WTC11 (cell line): ENCODE measurements around the gene CFAP91. TPM values are rescaled to one million over a fixed set of nuclear protein-coding genes. Genes with fewer than 3 reads are reported as not detected.

Source experiments
- ATAC-seq: fragments of 200-7000 bp; cut with Tn5 transposase; 2 replicates; pipeline ENCODE4 v1.10.0; 2021; ENCODE audit warnings: mild to moderate bottlenecking, moderate library complexity
- CTCF ChIA-PET: fragments of 300-600 bp; sonication (Branson Sonifier 250); formaldehyde crosslinking; loops from one replicate; lab custom pipeline; 2021; ENCODE audit warnings: antibody characterized with exemption; lab: Charles Lee
- POLR2A ChIA-PET: fragments of 350-600 bp; sonication (Branson Sonifier 250); formaldehyde crosslinking; loops from one replicate; lab custom pipeline; 2021; ENCODE audit warnings: antibody characterized with exemption; lab: Charles Lee
- DNase-seq: peaks from one replicate; pipeline ENCODE4 v3.0.0; 2021; ENCODE audit warnings: low spot score
- H3K27ac Mint-ChIP-seq: 2 replicates; pipeline ENCODE4 v1.8.0; 2021; ENCODE audit warnings: mixed read lengths
- H3K27me3 Mint-ChIP-seq: 2 replicates; pipeline ENCODE4 v1.8.0; 2021; ENCODE audit warnings: low read depth, mild to moderate bottlenecking, moderate library complexity, mixed read lengths
- H3K36me3 Mint-ChIP-seq: 2 replicates; pipeline ENCODE4 v1.8.0; 2021; ENCODE audit warnings: mixed read lengths
- H3K4me1 Mint-ChIP-seq: 2 replicates; pipeline ENCODE4 v1.8.0; 2022; ENCODE audit warnings: mixed read lengths
- H3K4me3 Mint-ChIP-seq: 2 replicates; pipeline ENCODE4 v1.8.0; 2021; ENCODE audit warnings: mild to moderate bottlenecking, moderate library complexity, mixed read lengths
- H3K9me3 Mint-ChIP-seq: 2 replicates; pipeline ENCODE4 v1.8.0; 2021; ENCODE audit warnings: mixed read lengths
- ATF1 ChIP-seq: sonication (generic); formaldehyde crosslinking; IDR thresholded peaks from 2 replicates; pipeline ENCODE4 v1.8.1; 2023; ENCODE audit warnings: mild to moderate bottlenecking, moderate library complexity, missing genetic modification reagents
- CREB1 ChIP-seq: sonication (generic); formaldehyde crosslinking; IDR thresholded peaks from 2 replicates; pipeline ENCODE4 v1.8.0; 2023; ENCODE audit warnings: mild to moderate bottlenecking, missing genetic modification reagents
- CREM ChIP-seq: sonication (generic); formaldehyde crosslinking; IDR thresholded peaks from 2 replicates; pipeline ENCODE4 v1.8.1; 2022; ENCODE audit warnings: mild to moderate bottlenecking, missing genetic modification reagents, moderate library complexity
- ELF4 ChIP-seq: sonication (generic); formaldehyde crosslinking; IDR thresholded peaks from 2 replicates; pipeline ENCODE4 v1.8.1; 2022; ENCODE audit warnings: low read depth, mild to moderate bottlenecking, moderate library complexity, missing genetic modification reagents
- EMX1 ChIP-seq: fragments of 250-450 bp; sonication (Bioruptor Pico); IDR thresholded peaks from 2 replicates; pipeline ENCODE4 v1.8.0; 2021; ENCODE audit warnings: mild to moderate bottlenecking
- ETV6 ChIP-seq: sonication (generic); formaldehyde crosslinking; IDR thresholded peaks from 2 replicates; pipeline ENCODE4 v1.8.1; 2022; ENCODE audit warnings: mild to moderate bottlenecking, missing genetic modification reagents
- FOXK1 ChIP-seq: sonication (generic); formaldehyde crosslinking; IDR thresholded peaks from 2 replicates; pipeline ENCODE4 v1.8.0; 2022; ENCODE audit warnings: mild to moderate bottlenecking, moderate library complexity, missing genetic modification reagents
- GABPB1 ChIP-seq: sonication (generic); formaldehyde crosslinking; IDR thresholded peaks from 2 replicates; pipeline ENCODE4 v1.8.1; 2023; ENCODE audit warnings: mild to moderate bottlenecking, missing genetic modification reagents
- GTF2I ChIP-seq: fragments of 250-450 bp; sonication (Bioruptor Pico); conservative IDR thresholded peaks from 2 replicates; pipeline ENCODE4 v1.4.0; 2021; ENCODE audit warnings: mild to moderate bottlenecking
- HMGA2 ChIP-seq: fragments of 250-450 bp; sonication (Bioruptor Pico); IDR thresholded peaks from 2 replicates; pipeline ENCODE4 v1.4.0; 2021; ENCODE audit warnings: mild to moderate bottlenecking, moderate library complexity
- IRF2 ChIP-seq: sonication (generic); formaldehyde crosslinking; IDR thresholded peaks from 2 replicates; pipeline ENCODE4 v1.8.0; 2022; ENCODE audit warnings: low read depth, missing genetic modification reagents, borderline replicate concordance
- JAZF1 ChIP-seq: fragments of 250-450 bp; sonication (Bioruptor Pico); IDR thresholded peaks from 2 replicates; pipeline ENCODE4 v1.9.0; 2021; ENCODE audit warnings: moderate library complexity, mild to moderate bottlenecking, inconsistent platforms
- JUN ChIP-seq: sonication (generic); formaldehyde crosslinking; IDR thresholded peaks from 2 replicates; pipeline ENCODE4 v1.8.0; 2023; ENCODE audit warnings: mild to moderate bottlenecking, missing genetic modification reagents
- NFATC4 ChIP-seq: fragments of 250-450 bp; sonication (Bioruptor Pico); IDR thresholded peaks from 2 replicates; pipeline ENCODE4 v1.9.0; 2021; ENCODE audit warnings: mild to moderate bottlenecking
- NFYB ChIP-seq: sonication (generic); formaldehyde crosslinking; conservative IDR thresholded peaks from 2 replicates; pipeline ENCODE4 v1.8.0; 2022; ENCODE audit warnings: low read depth, missing genetic modification reagents
- RELA ChIP-seq: sonication (generic); formaldehyde crosslinking; IDR thresholded peaks from 2 replicates; pipeline ENCODE4 v1.8.1; 2022; ENCODE audit warnings: missing genetic modification reagents, mild to moderate bottlenecking, borderline replicate concordance
- RORB ChIP-seq: fragments of 250-450 bp; sonication (Bioruptor Pico); IDR thresholded peaks from 2 replicates; pipeline ENCODE4 v1.9.0; 2021; ENCODE audit warnings: mild to moderate bottlenecking
- SOX15 ChIP-seq: fragments of 250-450 bp; sonication (Bioruptor Pico); IDR thresholded peaks from 2 replicates; pipeline ENCODE4 v1.9.0; 2021; ENCODE audit warnings: mild to moderate bottlenecking
- SP1 ChIP-seq: sonication (generic); formaldehyde crosslinking; conservative IDR thresholded peaks from 2 replicates; pipeline ENCODE4 v1.8.1; 2022; ENCODE audit warnings: missing genetic modification reagents
- TEAD1 ChIP-seq: sonication (generic); formaldehyde crosslinking; IDR thresholded peaks from 2 replicates; pipeline ENCODE4 v1.8.0; 2022; ENCODE audit warnings: mild to moderate bottlenecking, missing genetic modification reagents
- ZBTB21 ChIP-seq: sonication (generic); formaldehyde crosslinking; IDR thresholded peaks from 2 replicates; pipeline ENCODE4 v1.8.1; 2023; ENCODE audit warnings: mild to moderate bottlenecking, missing genetic modification reagents, borderline replicate concordance
- ZNF121 ChIP-seq: sonication (generic); formaldehyde crosslinking; IDR thresholded peaks from 2 replicates; pipeline ENCODE4 v1.8.0; 2023; ENCODE audit warnings: missing genetic modification reagents
- ZNF263 ChIP-seq: sonication (generic); formaldehyde crosslinking; IDR thresholded peaks from 2 replicates; pipeline ENCODE4 v1.8.1; 2022; ENCODE audit warnings: low read depth, mild to moderate bottlenecking, moderate library complexity, missing genetic modification reagents
- ZNF396 ChIP-seq: fragments of 250-450 bp; sonication (Bioruptor Pico); IDR thresholded peaks from 2 replicates; pipeline ENCODE4 v1.8.0; 2021; ENCODE audit warnings: mild to moderate bottlenecking, moderate library complexity, borderline replicate concordance
- ZNF416 ChIP-seq: fragments of 250-450 bp; sonication (Bioruptor Pico); IDR thresholded peaks from 2 replicates; pipeline ENCODE4 v1.9.0; 2021; ENCODE audit warnings: mild to moderate bottlenecking, inconsistent platforms
- ZNF423 ChIP-seq: fragments of 250-450 bp; sonication (Bioruptor Pico); IDR thresholded peaks from 2 replicates; pipeline ENCODE4 v2.1.2; 2022; ENCODE audit warnings: mild to moderate bottlenecking, moderate library complexity
- total RNA-seq: library from RNA; stranded (reverse); gene quantifications from 3 replicates; pipeline ENCODE4 v1.2.3, GENCODE V29; 2021
- TF ChIP-seq, protein P1 (sequence below): sonication (generic); formaldehyde crosslinking; IDR thresholded peaks from 2 replicates; pipeline ENCODE4 v1.8.0; 2023; ENCODE audit warnings: mild to moderate bottlenecking, missing genetic modification reagents
- TF ChIP-seq, protein P2 (sequence below): sonication (generic); formaldehyde crosslinking; IDR thresholded peaks from 2 replicates; pipeline ENCODE4 v1.8.0; 2022; ENCODE audit warnings: missing genetic modification reagents
- TF ChIP-seq, protein P3 (sequence below): fragments of 250-450 bp; sonication (Bioruptor Pico); IDR thresholded peaks from 2 replicates; pipeline ENCODE4 v1.9.0; 2021; ENCODE audit warnings: moderate library complexity, mild to moderate bottlenecking, inconsistent platforms, borderline replicate concordance
- TF ChIP-seq, protein P4 (sequence below): sonication (generic); formaldehyde crosslinking; IDR thresholded peaks from 2 replicates; pipeline ENCODE4 v1.8.1; 2022; ENCODE audit warnings: low read depth, mild to moderate bottlenecking, moderate library complexity, missing genetic modification reagents, borderline replicate concordance
- TF ChIP-seq, protein P5 (sequence below): fragments of 250-450 bp; sonication (Bioruptor Pico); IDR thresholded peaks from 2 replicates; pipeline ENCODE4 v1.8.0; 2021; ENCODE audit warnings: mild to moderate bottlenecking

The CFAP91 gene
- total RNA-seq, 1 experiment from 2014 or later = 3.5 TPM

DNA sequence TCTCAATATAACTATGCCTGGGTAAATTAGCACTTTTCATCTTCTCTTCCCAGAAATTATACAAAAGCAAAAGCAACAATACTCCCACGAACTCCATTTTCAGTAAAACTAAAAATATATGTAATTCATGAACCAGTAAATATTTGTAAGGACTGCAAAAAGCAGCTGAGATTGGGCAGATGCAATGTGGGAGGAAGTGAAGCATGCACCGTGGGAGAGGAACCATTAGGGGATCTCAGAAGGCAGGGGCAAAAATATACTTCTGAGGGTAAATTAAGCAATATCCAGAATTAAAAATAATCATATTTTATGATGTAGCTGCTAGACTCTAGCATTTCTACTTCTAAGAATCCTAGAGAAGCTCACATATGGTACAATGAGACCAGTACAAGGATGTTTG lies 20.2 kb downstream of the CFAP91 start:
- Mint-ChIP-seq H3K4me1 (no peaks in the 10 kb centered on the region), H3K36me3 (no peaks in the 10 kb centered on the region), H3K27ac (no peak overlapping the region), H3K4me3 (no peak overlapping the region), H3K27me3 (no peaks in the 10 kb centered on the region; the same call in 1 of the 2 replicates), H3K9me3 (no peaks in the 10 kb centered on the region)
- DNase-seq (no peak), ATAC-seq (no peak)
- TF ChIP-seq, protein P1, sequence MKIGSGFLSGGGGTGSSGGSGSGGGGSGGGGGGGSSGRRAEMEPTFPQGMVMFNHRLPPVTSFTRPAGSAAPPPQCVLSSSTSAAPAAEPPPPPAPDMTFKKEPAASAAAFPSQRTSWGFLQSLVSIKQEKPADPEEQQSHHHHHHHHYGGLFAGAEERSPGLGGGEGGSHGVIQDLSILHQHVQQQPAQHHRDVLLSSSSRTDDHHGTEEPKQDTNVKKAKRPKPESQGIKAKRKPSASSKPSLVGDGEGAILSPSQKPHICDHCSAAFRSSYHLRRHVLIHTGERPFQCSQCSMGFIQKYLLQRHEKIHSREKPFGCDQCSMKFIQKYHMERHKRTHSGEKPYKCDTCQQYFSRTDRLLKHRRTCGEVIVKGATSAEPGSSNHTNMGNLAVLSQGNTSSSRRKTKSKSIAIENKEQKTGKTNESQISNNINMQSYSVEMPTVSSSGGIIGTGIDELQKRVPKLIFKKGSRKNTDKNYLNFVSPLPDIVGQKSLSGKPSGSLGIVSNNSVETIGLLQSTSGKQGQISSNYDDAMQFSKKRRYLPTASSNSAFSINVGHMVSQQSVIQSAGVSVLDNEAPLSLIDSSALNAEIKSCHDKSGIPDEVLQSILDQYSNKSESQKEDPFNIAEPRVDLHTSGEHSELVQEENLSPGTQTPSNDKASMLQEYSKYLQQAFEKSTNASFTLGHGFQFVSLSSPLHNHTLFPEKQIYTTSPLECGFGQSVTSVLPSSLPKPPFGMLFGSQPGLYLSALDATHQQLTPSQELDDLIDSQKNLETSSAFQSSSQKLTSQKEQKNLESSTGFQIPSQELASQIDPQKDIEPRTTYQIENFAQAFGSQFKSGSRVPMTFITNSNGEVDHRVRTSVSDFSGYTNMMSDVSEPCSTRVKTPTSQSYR (CRISPR knock-in tag) = no peak
- TF ChIP-seq ELF4 (CRISPR knock-in tag) (no peak), ZNF396 (CRISPR knock-in tag) (no peak), ATF1 (CRISPR knock-in tag) (no peak), GABPB1 (CRISPR knock-in tag) (no peak), ZBTB21 (no peak), JUN (no peak), RELA (no peak), ZNF263 (no peak), HMGA2 (no peak), EMX1 (CRISPR knock-in tag) (no peak), SP1 (CRISPR knock-in tag) (no peak), SOX15 (CRISPR knock-in tag) (no peak), NFATC4 (CRISPR knock-in tag) (no peak)
- TF ChIP-seq, protein P2, sequence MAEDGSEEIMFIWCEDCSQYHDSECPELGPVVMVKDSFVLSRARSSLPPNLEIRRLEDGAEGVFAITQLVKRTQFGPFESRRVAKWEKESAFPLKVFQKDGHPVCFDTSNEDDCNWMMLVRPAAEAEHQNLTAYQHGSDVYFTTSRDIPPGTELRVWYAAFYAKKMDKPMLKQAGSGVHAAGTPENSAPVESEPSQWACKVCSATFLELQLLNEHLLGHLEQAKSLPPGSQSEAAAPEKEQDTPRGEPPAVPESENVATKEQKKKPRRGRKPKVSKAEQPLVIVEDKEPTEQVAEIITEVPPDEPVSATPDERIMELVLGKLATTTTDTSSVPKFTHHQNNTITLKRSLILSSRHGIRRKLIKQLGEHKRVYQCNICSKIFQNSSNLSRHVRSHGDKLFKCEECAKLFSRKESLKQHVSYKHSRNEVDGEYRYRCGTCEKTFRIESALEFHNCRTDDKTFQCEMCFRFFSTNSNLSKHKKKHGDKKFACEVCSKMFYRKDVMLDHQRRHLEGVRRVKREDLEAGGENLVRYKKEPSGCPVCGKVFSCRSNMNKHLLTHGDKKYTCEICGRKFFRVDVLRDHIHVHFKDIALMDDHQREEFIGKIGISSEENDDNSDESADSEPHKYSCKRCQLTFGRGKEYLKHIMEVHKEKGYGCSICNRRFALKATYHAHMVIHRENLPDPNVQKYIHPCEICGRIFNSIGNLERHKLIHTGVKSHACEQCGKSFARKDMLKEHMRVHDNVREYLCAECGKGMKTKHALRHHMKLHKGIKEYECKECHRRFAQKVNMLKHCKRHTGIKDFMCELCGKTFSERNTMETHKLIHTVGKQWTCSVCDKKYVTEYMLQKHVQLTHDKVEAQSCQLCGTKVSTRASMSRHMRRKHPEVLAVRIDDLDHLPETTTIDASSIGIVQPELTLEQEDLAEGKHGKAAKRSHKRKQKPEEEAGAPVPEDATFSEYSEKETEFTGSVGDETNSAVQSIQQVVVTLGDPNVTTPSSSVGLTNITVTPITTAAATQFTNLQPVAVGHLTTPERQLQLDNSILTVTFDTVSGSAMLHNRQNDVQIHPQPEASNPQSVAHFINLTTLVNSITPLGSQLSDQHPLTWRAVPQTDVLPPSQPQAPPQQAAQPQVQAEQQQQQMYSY (CRISPR knock-in tag) = no peak
- TF ChIP-seq, protein P3, sequence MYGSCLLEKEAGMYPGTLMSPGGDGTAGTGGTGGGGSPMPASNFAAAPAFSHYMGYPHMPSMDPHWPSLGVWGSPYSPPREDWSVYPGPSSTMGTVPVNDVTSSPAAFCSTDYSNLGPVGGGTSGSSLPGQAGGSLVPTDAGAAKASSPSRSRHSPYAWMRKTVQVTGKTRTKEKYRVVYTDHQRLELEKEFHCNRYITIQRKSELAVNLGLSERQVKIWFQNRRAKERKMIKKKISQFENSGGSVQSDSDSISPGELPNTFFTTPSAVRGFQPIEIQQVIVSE (CRISPR knock-in tag) = no peak
- TF ChIP-seq, protein P4, sequence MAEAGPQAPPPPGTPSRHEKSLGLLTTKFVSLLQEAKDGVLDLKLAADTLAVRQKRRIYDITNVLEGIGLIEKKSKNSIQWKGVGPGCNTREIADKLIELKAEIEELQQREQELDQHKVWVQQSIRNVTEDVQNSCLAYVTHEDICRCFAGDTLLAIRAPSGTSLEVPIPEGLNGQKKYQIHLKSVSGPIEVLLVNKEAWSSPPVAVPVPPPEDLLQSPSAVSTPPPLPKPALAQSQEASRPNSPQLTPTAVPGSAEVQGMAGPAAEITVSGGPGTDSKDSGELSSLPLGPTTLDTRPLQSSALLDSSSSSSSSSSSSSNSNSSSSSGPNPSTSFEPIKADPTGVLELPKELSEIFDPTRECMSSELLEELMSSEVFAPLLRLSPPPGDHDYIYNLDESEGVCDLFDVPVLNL (CRISPR knock-in tag) = no peak
- TF ChIP-seq, protein P5, sequence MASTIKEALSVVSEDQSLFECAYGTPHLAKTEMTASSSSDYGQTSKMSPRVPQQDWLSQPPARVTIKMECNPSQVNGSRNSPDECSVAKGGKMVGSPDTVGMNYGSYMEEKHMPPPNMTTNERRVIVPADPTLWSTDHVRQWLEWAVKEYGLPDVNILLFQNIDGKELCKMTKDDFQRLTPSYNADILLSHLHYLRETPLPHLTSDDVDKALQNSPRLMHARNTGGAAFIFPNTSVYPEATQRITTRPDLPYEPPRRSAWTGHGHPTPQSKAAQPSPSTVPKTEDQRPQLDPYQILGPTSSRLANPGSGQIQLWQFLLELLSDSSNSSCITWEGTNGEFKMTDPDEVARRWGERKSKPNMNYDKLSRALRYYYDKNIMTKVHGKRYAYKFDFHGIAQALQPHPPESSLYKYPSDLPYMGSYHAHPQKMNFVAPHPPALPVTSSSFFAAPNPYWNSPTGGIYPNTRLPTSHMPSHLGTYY (CRISPR knock-in tag) = no peak
- CTCF ChIA-PET = interaction anchor here (1.2 kb wide), 1 partner anchor 20 kb away, joined by 4 read pairs; no protein-coding TSS in a partner anchor
- POLR2A ChIA-PET = no interaction called here

DNA sequence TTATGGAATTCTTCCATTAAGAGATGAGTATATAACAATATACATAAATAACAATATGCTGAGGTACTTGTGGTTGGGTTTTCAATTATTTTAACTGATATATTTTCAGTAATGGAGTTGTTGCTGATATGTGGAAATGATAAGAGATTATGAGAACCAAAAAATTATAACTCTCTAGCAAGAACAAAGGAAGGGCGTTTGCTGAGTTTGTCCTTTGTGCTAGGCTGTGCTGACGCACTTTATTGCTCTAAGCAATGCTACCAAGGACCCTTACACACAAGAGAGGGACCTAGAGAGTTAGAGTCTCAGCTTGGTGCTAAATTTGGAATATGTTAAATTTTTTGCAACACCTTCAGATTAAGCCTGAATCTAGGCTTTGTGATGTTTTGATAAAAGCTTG lies 24.1 kb downstream of the CFAP91 start:
- H3K4me3 Mint-ChIP-seq = no peak overlapping the region
- H3K9me3 Mint-ChIP-seq = no peaks in the 10 kb centered on the region
- H3K36me3 Mint-ChIP-seq = no peaks in the 10 kb centered on the region
- DNase-seq = no peak
- no peak for ATAC-seq
- H3K27ac Mint-ChIP-seq = no peak overlapping the region
- POLR2A ChIA-PET = no interaction called here
- H3K27me3 Mint-ChIP-seq = no peaks in the 10 kb centered on the region
- 0 out of 2 replicates have a peak, but pooled peaks cover 1% of the 10 kb centered on the region for H3K4me1 Mint-ChIP-seq
- CTCF ChIA-PET = no interaction called here
- TF ChIP-seq RORB (CRISPR knock-in tag) = no peak
- no peak for TF ChIP-seq ZNF121 (CRISPR knock-in tag)
- TF ChIP-seq ZNF416 (CRISPR knock-in tag) = no peak
- no peak for TF ChIP-seq FOXK1 (CRISPR knock-in tag)
- no peak for TF ChIP-seq SP1 (CRISPR knock-in tag)
- TF ChIP-seq EMX1 (CRISPR knock-in tag) = no peak
- no peak for TF ChIP-seq JAZF1
- TF ChIP-seq ETV6 = no peak
- TF ChIP-seq GABPB1 (CRISPR knock-in tag) = no peak
- TF ChIP-seq ZNF423 (CRISPR knock-in tag) = no peak
- TF ChIP-seq GTF2I = no peak
- TF ChIP-seq IRF2 (CRISPR knock-in tag) = no peak
- no peak for TF ChIP-seq TEAD1 (CRISPR knock-in tag)
- no peak for TF ChIP-seq CREM (CRISPR knock-in tag)
- no peak for TF ChIP-seq CREB1 (CRISPR knock-in tag)
- no peak for TF ChIP-seq NFYB
